VCaP (cell line): ENCODE data around the gene CTSH.

Experiments
- H3K27ac ChIP-seq: fragments of 450-650 bp; 2 replicates; pipeline ENCODE4 v1.5.1; 2017
- TF ChIP-seq, protein P1 (sequence below): fragments of 450-650 bp; conservative IDR thresholded peaks from 2 replicates; pipeline ENCODE4 v1.5.1; 2017; ENCODE audit warnings: mild to moderate bottlenecking, moderate library complexity

The CTSH gene

DNA sequence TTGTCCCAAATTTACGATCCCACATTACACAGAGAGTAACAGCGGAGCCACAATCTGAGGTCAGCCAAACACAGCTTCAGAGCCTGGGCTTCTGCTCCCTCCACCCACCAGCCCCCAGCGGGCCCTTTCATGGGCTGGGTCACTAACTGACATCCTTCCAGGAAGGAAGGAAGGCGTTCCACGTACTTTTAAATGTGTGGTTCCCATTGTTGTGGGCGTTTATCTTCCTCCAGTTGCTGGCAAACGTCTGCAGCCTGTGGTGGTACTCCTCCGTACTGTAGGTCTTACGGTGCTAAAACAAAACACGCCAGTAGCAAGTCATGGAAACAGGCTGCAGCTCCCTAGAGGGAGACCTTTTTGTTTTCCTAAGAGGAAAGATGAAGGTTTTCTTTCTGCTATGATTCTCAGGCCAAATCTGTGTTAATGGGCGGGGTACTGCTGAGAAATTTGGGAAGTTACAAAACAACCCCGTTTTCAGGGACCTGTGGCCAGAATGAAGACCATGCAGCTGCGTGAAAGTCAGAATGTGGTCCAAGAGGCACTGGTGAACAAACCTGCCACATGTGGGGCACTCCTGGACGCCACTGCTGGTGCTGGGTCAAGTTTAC lies 7.6 kb downstream of the CTSH start:
- TF ChIP-seq, protein P1, sequence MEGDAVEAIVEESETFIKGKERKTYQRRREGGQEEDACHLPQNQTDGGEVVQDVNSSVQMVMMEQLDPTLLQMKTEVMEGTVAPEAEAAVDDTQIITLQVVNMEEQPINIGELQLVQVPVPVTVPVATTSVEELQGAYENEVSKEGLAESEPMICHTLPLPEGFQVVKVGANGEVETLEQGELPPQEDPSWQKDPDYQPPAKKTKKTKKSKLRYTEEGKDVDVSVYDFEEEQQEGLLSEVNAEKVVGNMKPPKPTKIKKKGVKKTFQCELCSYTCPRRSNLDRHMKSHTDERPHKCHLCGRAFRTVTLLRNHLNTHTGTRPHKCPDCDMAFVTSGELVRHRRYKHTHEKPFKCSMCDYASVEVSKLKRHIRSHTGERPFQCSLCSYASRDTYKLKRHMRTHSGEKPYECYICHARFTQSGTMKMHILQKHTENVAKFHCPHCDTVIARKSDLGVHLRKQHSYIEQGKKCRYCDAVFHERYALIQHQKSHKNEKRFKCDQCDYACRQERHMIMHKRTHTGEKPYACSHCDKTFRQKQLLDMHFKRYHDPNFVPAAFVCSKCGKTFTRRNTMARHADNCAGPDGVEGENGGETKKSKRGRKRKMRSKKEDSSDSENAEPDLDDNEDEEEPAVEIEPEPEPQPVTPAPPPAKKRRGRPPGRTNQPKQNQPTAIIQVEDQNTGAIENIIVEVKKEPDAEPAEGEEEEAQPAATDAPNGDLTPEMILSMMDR, result no peak
- no peak overlapping the region for H3K27ac ChIP-seq

DNA sequence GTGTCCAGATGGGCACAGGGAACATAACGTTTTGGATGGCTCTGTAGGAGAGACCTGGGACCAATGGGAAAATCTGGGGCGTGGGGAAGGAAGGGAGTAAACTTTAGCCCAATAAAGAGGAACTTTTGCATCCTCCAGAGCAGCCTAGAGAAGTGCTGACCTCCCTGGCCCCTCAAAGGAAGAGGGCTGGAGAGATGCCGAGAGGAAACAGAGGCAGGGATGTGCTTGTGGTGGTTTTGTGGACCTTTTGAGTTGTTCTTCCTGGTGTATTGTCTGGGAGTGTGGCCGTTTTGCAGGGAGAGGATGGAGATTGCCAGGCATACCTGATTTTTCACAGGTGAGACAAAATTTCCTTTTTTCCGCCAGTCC lies 10.2 kb downstream of the CTSH start:
- H3K27ac ChIP-seq, result peak overlapping the region; percentile 93
- TF ChIP-seq, protein P1, result no peak

DNA sequence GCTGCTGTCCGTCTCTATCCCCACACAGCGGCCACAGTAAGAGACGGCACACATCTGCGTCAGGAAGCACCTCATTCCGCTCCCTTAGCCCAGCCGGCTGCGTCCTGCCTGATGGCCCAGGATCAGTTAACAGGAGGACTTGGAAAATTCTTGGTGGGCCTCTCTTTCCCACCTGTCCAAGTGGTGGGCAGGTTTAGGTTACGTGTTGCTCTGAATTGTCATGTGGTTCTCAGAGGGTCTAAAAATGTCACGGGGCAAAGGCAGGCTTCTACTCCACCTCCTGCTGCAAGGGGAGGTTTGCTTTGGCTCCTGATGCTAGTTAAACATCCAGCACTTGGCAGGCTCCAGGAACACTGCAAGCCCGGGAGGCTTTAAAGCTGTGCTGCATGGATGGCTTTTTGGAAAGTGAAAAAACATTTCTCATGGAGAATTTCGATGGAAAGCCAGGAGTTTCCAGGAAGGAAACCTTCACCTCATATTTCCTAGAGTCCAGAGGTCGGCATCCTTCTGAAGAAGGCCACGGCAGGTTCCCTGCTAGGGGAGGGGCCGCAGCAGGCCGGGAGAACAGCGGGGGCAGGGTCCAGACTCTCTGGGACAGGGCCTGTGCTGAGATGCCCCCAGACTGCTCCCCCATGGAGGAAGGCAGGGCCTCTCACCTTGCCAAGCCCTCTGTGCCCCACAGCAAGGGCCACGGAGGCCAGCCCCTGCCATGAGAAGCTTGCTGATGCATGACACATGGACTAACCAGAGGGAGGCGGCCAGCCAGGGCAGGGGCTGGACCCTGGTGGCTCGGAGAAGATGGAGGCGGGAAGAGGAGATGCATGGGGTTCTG lies 10.8 kb downstream of the CTSH start:
- TF ChIP-seq, protein P1, result peak; percentile 22
- H3K27ac ChIP-seq, result peak overlapping the region; percentile 93

- peak overlapping the region; percentile 93 for H3K27ac ChIP-seq
- TF ChIP-seq, protein P1, result no peak; the same call in 1 of the 2 replicates
Observed at GRCh38 chr15:78933187-78933822, 11.5 kb downstream of the CTSH start.

GRCh38 chr15:78932258-78932808 lies 12.5 kb downstream of the CTSH start:
- H3K27ac ChIP-seq, result peak overlapping the region; percentile 93
- TF ChIP-seq, protein P1, result no peak

DNA sequence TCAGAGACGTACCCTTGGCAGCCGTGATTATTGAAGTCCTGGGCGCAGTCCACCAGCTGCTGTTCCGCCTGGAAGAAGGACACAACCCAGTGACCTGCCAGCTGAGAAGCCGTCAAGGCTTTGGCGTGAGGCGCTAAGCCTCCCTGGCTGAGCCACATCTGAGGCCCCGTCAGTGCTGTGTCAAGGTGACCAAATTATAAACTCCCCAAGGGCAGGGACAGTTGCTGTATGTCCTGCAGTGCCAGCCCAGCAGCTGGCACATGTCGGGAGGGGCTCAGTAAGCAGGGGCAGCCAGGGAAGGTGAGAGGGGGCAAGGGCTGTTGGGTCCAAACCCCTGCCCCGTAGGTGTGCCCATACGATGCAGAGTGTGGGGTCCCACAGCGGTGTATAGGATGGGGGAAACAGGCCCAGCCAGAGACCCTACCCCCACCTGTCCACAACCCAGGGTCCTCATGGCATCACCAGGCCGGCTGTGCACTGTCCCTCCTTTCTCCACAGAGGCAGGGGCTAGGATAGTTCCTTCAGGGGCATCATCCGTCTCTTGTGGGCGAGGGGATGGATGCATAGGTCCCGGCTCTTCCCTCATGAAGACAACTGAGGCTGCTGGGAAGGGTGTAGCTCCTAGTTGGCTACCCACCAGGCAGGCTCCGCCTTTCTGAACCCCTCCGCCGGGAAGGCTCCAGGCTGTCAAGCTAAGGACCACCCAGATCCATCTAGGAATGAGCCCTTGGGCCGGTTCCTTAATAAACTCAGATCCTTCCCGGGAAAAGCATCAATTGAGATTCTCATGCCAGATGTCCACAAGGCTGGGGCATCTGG lies 13.2 kb downstream of the CTSH start:
- TF ChIP-seq, protein P1, result no peak
- peak overlapping the region; percentile 93 for H3K27ac ChIP-seq
